HepG2 (cell line): ENCODE data around the gene AJM1. TPM values are rescaled to one million over a fixed set of nuclear protein-coding genes. Genes with fewer than 3 reads are reported as not detected.

Experiments
- EEA1 ChIP-seq: sonication (generic); formaldehyde crosslinking; IDR thresholded peaks from 2 replicates; pipeline ENCODE4 v1.5.1; 2020; ENCODE audit warnings: mild to moderate bottlenecking, missing genetic modification reagents, borderline replicate concordance
- ETV5 ChIP-seq: IDR thresholded peaks from 2 replicates; pipeline ENCODE4 v1.6.1; 2018; ENCODE audit warnings: missing biosample characterization, missing genetic modification reagents, inconsistent platforms, borderline replicate concordance
- GRHL1 ChIP-seq: sonication (generic); formaldehyde crosslinking; conservative IDR thresholded peaks from 2 replicates; pipeline ENCODE4 v1.8.0; 2022; ENCODE audit warnings: missing genetic modification reagents
- KIAA2018 ChIP-seq: sonication (generic); formaldehyde crosslinking; IDR thresholded peaks from 2 replicates; pipeline ENCODE4 v1.5.0; 2020; ENCODE audit warnings: mild to moderate bottlenecking, missing genetic modification reagents, borderline replicate concordance
- NFIB ChIP-seq: sonication (generic); formaldehyde crosslinking; IDR thresholded peaks from 2 replicates; pipeline ENCODE4 v1.9.0; 2021; ENCODE audit warnings: missing genetic modification reagents, mild to moderate bottlenecking, borderline replicate concordance
- RFX1 ChIP-seq: fragments of 450-650 bp; IDR thresholded peaks from 2 replicates; pipeline ENCODE4 v1.6.1; 2017
- SAP130 ChIP-seq: IDR thresholded peaks from 2 replicates; pipeline ENCODE4 v1.6.1; 2016; ENCODE audit warnings: low read depth
- SIN3B ChIP-seq: fragments of 150-350 bp; IDR thresholded peaks from 2 replicates; pipeline ENCODE4 v1.6.1; 2014; ENCODE audit warnings: low read length
- SRF ChIP-seq: IDR thresholded peaks from 2 replicates; pipeline ENCODE4 v1.6.1; 2011; ENCODE audit warnings: mild to moderate bottlenecking, low read depth, low read length, moderate library complexity
- ZKSCAN8 ChIP-seq: IDR thresholded peaks from 2 replicates; pipeline ENCODE4 v1.6.1; 2016; ENCODE audit warnings: borderline replicate concordance, missing genetic modification reagents, missing compliant biosample characterization
- ZNF143 ChIP-seq: sonication (generic); formaldehyde crosslinking; IDR thresholded peaks from 2 replicates; pipeline ENCODE4 v1.4.0; 2020; ENCODE audit warnings: missing genetic modification reagents
- ZNF225 ChIP-seq: sonication (generic); formaldehyde crosslinking; IDR thresholded peaks from 2 replicates; pipeline ENCODE4 v1.4.0; 2020; ENCODE audit warnings: mild to moderate bottlenecking, missing genetic modification reagents
- ZNF232 ChIP-seq: sonication (generic); formaldehyde crosslinking; IDR thresholded peaks from 2 replicates; pipeline ENCODE4 v1.4.0; 2020; ENCODE audit warnings: missing genetic modification reagents, borderline replicate concordance
- ZNF33A ChIP-seq: sonication (generic); formaldehyde crosslinking; IDR thresholded peaks from 2 replicates; pipeline ENCODE4 v1.5.1; 2020; ENCODE audit warnings: missing genetic modification reagents, mild to moderate bottlenecking, moderate library complexity, borderline replicate concordance
- ZNF34 ChIP-seq: sonication (generic); formaldehyde crosslinking; IDR thresholded peaks from 2 replicates; pipeline ENCODE4 v1.4.0; 2020; ENCODE audit warnings: mild to moderate bottlenecking, missing genetic modification reagents, borderline replicate concordance
- ZNF362 ChIP-seq: sonication (generic); formaldehyde crosslinking; IDR thresholded peaks from 2 replicates; pipeline ENCODE4 v1.4.0; 2020; ENCODE audit warnings: missing genetic modification reagents, mild to moderate bottlenecking, borderline replicate concordance
- ZNF441 ChIP-seq: sonication (generic); formaldehyde crosslinking; IDR thresholded peaks from 2 replicates; pipeline ENCODE4 v1.7.0; 2021; ENCODE audit warnings: missing genetic modification reagents, borderline replicate concordance
- ZNF781 ChIP-seq: sonication (generic); formaldehyde crosslinking; IDR thresholded peaks from 2 replicates; pipeline ENCODE4 v1.5.1; 2020; ENCODE audit warnings: borderline replicate concordance, mild to moderate bottlenecking, missing genetic modification reagents; ENCODE audit errors: not compliant biosample characterization
- ZNF883 ChIP-seq: sonication (generic); formaldehyde crosslinking; IDR thresholded peaks from 2 replicates; pipeline ENCODE4 v1.5.1; 2020; ENCODE audit warnings: mild to moderate bottlenecking, missing genetic modification reagents; ENCODE audit errors: not compliant biosample characterization
- polyA plus RNA-seq, 8 experiments: library from polyadenylated mRNA; depleted of rRNA in 3 of 8; stranded (reverse) in 7 of 8; unstranded in 1 of 8; fragments of >200 nt; fragmentation: Illumina TruSeq in 4 of 8; extraction: Trizol in 4 of 8; gene quantifications; 2 replicates each; pipeline versions ENCODE4 v1.2.1 to v1.2.3, GENCODE V29; 2011 to 2016; ENCODE audit warnings: low read depth in 4 of 8, missing spikeins in 1 of 8, mixed read lengths in 1 of 8; ENCODE audit not compliant: insufficient read depth in 1 of 8
- total RNA-seq, 5 experiments: library from RNA; depleted of rRNA; stranded (reverse); fragments of >200 nt; fragmentation: Illumina TruSeq; extraction: Trizol; gene quantifications; 2 replicates each; pipeline ENCODE4 v1.2.3, GENCODE V29; 2016; ENCODE audit warnings: low read depth in 1 of 5

Gene AJM1
- total and polyA plus RNA-seq, 2 of the 13 experiments (the other 11 are each of a cell fraction or from before 2014, with no cell fraction given), result 1.1 to 1.2 TPM

- TF ChIP-seq EEA1 (CRISPR knock-in tag) (0 out of 2 replicates have a peak, but pooled peaks have one; percentile 11), ZNF883 (CRISPR knock-in tag) (peak; percentile 9), ZNF232 (no peak), ZNF143 (no peak), SAP130 (CRISPR knock-in tag) (no peak), ZKSCAN8 (no peak), ZNF33A (CRISPR knock-in tag) (no peak), ZNF441 (CRISPR knock-in tag) (no peak), ZNF781 (no peak), NFIB (no peak), ZNF225 (no peak), ZNF34 (CRISPR knock-in tag) (no peak), SRF (no peak), ETV5 (CRISPR knock-in tag) (no peak), ZNF362 (no peak), RFX1 (no peak), GRHL1 (CRISPR knock-in tag) (no peak), KIAA2018 (CRISPR knock-in tag) (no peak), SIN3B (no peak)
Measured at GRCh38 chr9:136847088-136847825, 5.0 kb downstream of the AJM1 start (continued).
